Measurements from ENCODE around the gene SPP1.

Gene SPP1

GRCh38 chr4:88005076-88005475 is 29.6 kb downstream of the SPP1 start:
- CTCF ChIA-PET: interaction anchor here (1.5 kb wide), 1 partner anchor 20 kb away, joined by 4 read pairs; no protein-coding TSS in a partner anchor
- Histone ChIP-seq H3K36me3 (ENCODE audit: control insufficient read depth in 2 of 2, insufficient read depth in 1 of 2, low read length in 2 of 2) (no peaks in the 10 kb centered on the region), H3K4me1 (ENCODE audit: control insufficient read depth, insufficient read depth, low read length) (no peaks in the 10 kb centered on the region), H3K27ac (ENCODE audit: extremely low read depth, low read depth, low read length) (no peak overlapping the region), H3K9me3 (ENCODE audit: control insufficient read depth, insufficient read depth, low read depth, low read length) (no peaks in the 10 kb centered on the region), H3K4me3 (ENCODE audit: low read depth, low read length) (no peak overlapping the region)
- POLR2A ChIA-PET: no interaction called here
- TF ChIP-seq ZNF658 (tag by site-specific recombination; IDR thresholded peaks at IDR 0.05): no peak
- TF ChIP-seq SETDB1 (IDR thresholded peaks at IDR 0.05; ENCODE audit: insufficient read length, low read length): no peak
- TF ChIP-seq HOXA7 (CRISPR knock-in tag; IDR thresholded peaks at IDR 0.05; ENCODE audit: borderline replicate concordance): no peak
- no peak for TF ChIP-seq RBAK (tag by site-specific recombination; IDR thresholded peaks at IDR 0.05)
- TF ChIP-seq ZNF248 (tag by site-specific recombination; IDR thresholded peaks at IDR 0.05): no peak
- TF ChIP-seq ATF2 (tag by site-specific recombination; IDR thresholded peaks at IDR 0.05; ENCODE audit: low read depth): no peak
- no peak for TF ChIP-seq ZNF239 (tag by site-specific recombination; IDR thresholded peaks at IDR 0.05)
- TF ChIP-seq, protein P1, sequence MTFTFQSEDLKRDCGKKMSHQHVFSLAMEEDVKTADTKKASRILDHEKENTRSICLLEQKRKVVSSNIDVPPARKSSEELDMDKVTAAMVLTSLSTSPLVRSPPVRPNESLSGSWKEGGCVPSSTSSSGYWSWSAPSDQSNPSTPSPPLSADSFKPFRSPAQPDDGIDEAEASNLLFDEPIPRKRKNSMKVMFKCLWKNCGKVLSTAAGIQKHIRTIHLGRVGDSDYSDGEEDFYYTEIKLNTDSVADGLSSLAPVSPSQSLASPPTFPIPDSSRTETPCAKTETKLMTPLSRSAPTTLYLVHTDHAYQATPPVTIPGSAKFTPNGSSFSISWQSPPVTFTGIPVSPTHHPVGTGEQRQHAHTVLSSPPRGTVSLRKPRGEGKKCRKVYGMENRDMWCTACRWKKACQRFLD (tag by site-specific recombination; IDR thresholded peaks at IDR 0.05): no peak
- TF ChIP-seq OSR2 (tag by site-specific recombination; IDR thresholded peaks at IDR 0.05): no peak
- TF ChIP-seq ZNF585B (tag by site-specific recombination; IDR thresholded peaks at IDR 0.05): no peak
- TF ChIP-seq PATZ1 (tag by site-specific recombination; IDR thresholded peaks at IDR 0.05): no peak
- no peak for TF ChIP-seq ZNF433 (tag by site-specific recombination; IDR thresholded peaks at IDR 0.05; ENCODE audit: low read depth)
- no peak for TF ChIP-seq ZFP37 (tag by site-specific recombination; IDR thresholded peaks at IDR 0.05)
- TF ChIP-seq KLF16 (tag by site-specific recombination; IDR thresholded peaks at IDR 0.05): no peak
- TF ChIP-seq REPIN1 (tag by site-specific recombination; IDR thresholded peaks at IDR 0.05; ENCODE audit: low read depth): no peak
- TF ChIP-seq ZNF501 (tag by site-specific recombination; IDR thresholded peaks at IDR 0.05): no peak
- no peak for TF ChIP-seq ZSCAN30 (tag by site-specific recombination; IDR thresholded peaks at IDR 0.05)
- TF ChIP-seq ZNF114 (tag by site-specific recombination; IDR thresholded peaks at IDR 0.05): no peak
- TF ChIP-seq, protein P2, sequence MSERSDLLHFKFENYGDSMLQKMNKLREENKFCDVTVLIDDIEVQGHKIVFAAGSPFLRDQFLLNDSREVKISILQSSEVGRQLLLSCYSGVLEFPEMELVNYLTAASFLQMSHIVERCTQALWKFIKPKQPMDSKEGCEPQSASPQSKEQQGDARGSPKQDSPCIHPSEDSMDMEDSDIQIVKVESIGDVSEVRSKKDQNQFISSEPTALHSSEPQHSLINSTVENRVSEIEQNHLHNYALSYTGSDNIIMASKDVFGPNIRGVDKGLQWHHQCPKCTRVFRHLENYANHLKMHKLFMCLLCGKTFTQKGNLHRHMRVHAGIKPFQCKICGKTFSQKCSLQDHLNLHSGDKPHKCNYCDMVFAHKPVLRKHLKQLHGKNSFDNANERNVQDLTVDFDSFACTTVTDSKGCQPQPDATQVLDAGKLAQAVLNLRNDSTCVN (tag by site-specific recombination; optimal IDR thresholded peaks at IDR 0.05): no peak

DNA sequence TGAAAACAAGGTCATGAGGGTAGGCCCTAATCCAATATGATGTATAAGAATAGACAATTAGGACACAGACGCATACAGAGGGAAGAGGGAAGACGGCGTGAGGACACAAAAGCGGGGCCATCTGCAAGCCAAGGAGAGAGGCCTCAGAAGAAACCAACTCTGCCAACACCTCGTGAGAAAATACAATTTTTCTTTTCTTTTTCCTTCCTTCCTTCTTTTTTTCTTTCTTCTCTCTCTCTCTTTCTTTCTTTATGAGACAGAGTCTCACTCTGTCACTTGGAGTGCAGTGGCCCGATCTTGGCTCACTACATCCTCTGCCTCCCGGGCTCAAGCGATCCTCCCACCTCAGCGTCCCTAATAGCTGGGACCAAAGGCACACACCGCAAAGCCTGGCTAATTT is 30.4 kb downstream of the SPP1 start:
- H3K27ac ChIP-seq (ENCODE audit: extremely low read depth, low read depth, low read length): no peak overlapping the region
- ChIA-PET CTCF (interaction anchor here (0.7 kb wide), 1 partner anchor 39 kb away, joined by 5 read pairs; no protein-coding TSS in a partner anchor), POLR2A (no interaction called here)
- TF ChIP-seq ZNF114 (tag by site-specific recombination; IDR thresholded peaks at IDR 0.05) (no peak), ZNF366 (tag by site-specific recombination; conservative IDR thresholded peaks at IDR 0.05) (0 out of 2 replicates have a peak, but pooled peaks have one; percentile 13)
- H3K4me1 ChIP-seq (ENCODE audit: control insufficient read depth, insufficient read depth, low read length): no peaks in the 10 kb centered on the region
- H3K9me3 ChIP-seq (ENCODE audit: control insufficient read depth, insufficient read depth, low read depth, low read length): no peaks in the 10 kb centered on the region
- no peak overlapping the region for H3K4me3 ChIP-seq (ENCODE audit: low read depth, low read length)
- no peaks in the 10 kb centered on the region for H3K36me3 ChIP-seq (ENCODE audit: control insufficient read depth in 2 of 2, insufficient read depth in 1 of 2, low read length in 2 of 2)
